ENCODE measurements around the gene NOS1AP. TPM values are rescaled to one million over a fixed set of nuclear protein-coding genes. Genes with fewer than 3 reads are reported as not detected.

NOS1AP gene
- total and polyA plus RNA-seq, 9 of the 15 experiments (the other 6 are each of a cell fraction or from before 2014, with no cell fraction given), result 0.07 to 1.5 (median 0.22) TPM

GRCh38 chr1:162388083-162388594 is 318.6 kb downstream of the NOS1AP start:
- TF ChIP-seq SPI1 (IDR thresholded peaks at IDR 0.05; ENCODE audit: borderline replicate concordance, low read depth, low read length) (peak; percentile 66; the same call in 1 of the 2 replicates), ZNF592 (IDR thresholded peaks at IDR 0.05) (peak; percentile 51; the same call in 1 of the 2 replicates), ZNF507 (tag; conservative IDR thresholded peaks at IDR 0.05) (no peak), MAFK (IDR thresholded peaks at IDR 0.05; ENCODE audit: low read length) (peak; percentile 31; the same call in 1 of the 2 replicates), C11orf30 (IDR thresholded peaks at IDR 0.05; ENCODE audit: low read depth) (peak; percentile 60), NFE2 (IDR thresholded peaks at IDR 0.05; ENCODE audit: low read depth) (peak; percentile 78), TCF3 (CRISPR knock-in tag; IDR thresholded peaks at IDR 0.05) (no peak), ZNF395 (CRISPR knock-in tag; IDR thresholded peaks at IDR 0.05) (no peak), NFIX (CRISPR knock-in tag; IDR thresholded peaks at IDR 0.05; ENCODE audit: low read depth) (no peak), MBD2 (IDR thresholded peaks at IDR 0.05; ENCODE audit: borderline replicate concordance, low read depth) (0 out of 2 replicates have a peak, but pooled peaks have one; percentile 9), MAFG (tag; conservative IDR thresholded peaks at IDR 0.05) (peak; percentile 36; the same call in 1 of the 2 replicates), ZNF316 (IDR thresholded peaks at IDR 0.05) (peak; percentile 74)
- no TSS peak for BruUV-seq (replicated peaks)
- H4K20me1 ChIP-seq (replicated peaks; ENCODE audit: control insufficient read depth, insufficient read depth, low read length), result no peaks in the 10 kb centered on the region
- peak overlapping the region in 1 of 2 experiments; percentile 26; a peak in 1 of 4 replicates for H3K9ac ChIP-seq (ENCODE audit: insufficient read depth in 1 of 2, low read depth in 2 of 2, low read length in 2 of 2)
- POLR2A ChIA-PET, result interaction anchor here (1.1 to 2.8 kb wide), 3 partner anchors 8 to 22 kb away, joined by 3 to 17 read pairs (median 10); no protein-coding TSS in a partner anchor
- no peaks in the 10 kb centered on the region for H3K9me3 ChIP-seq (replicated peaks; ENCODE audit: control insufficient read depth, insufficient read depth, low read depth, low read length)
- peak overlapping the region; percentile 55; the same call in 2 of the 3 replicates for H3K27ac ChIP-seq (ENCODE audit: extremely low read depth, low read depth, low read length)
- intact Hi-C loops (cut with micrococcal nuclease), result no loop called here
- in situ Hi-C loops (cut with MboI), result no loop called here
- CTCF ChIA-PET (ENCODE audit: low intra/inter-chr PET ratio), result no interaction called here
- no peak for DNase-seq (ENCODE audit: extremely low read depth in 1 of 4, low spot score in 3 of 4)
- no peaks in the 10 kb centered on the region; the same call in 2 of the 3 replicates for H3K36me3 ChIP-seq (ENCODE audit: control insufficient read depth, insufficient read depth, low read length)
- peaks cover 7% of the 10 kb centered on the region for H3K9me1 ChIP-seq (ENCODE audit: control insufficient read depth, insufficient read depth, low read length)
- H3K79me2 ChIP-seq (ENCODE audit: control insufficient read depth, insufficient read depth, low read length), result peaks cover 12% of the 10 kb centered on the region; the same call in 2 of the 3 replicates
- WGBS (ENCODE audit: insufficient coverage, low coverage, missing lambda C conversion rate), result 72% methylated on average over 8 of the region's 8 CpGs
- H2AFZ ChIP-seq (ENCODE audit: low read depth, low read length), result peak overlapping the region; percentile 52
- ATAC-seq, result no peak
- H3K27me3 ChIP-seq (ENCODE audit: control insufficient read depth in 2 of 2, insufficient read depth in 2 of 2, low read length in 2 of 2), result no peaks in the 10 kb centered on the region
- no peak overlapping the region for H3K4me3 ChIP-seq
- no peak overlapping the region for H3K4me2 ChIP-seq (ENCODE audit: insufficient read depth, low read length)
- H3K4me1 ChIP-seq (replicated peaks in 1 of 2; ENCODE audit: control insufficient read depth in 2 of 2, insufficient read depth in 2 of 2, low read length in 2 of 2), result peaks cover 68 to 85% of the 10 kb centered on the region in 2 experiments
- no peak for FAIRE-seq
